Hepatocyte (in vitro differentiated cells): ENCODE results near the gene ZNF598. TPM values are rescaled to one million over a fixed set of nuclear protein-coding genes. Genes with fewer than 3 reads are reported as not detected.

Experiments
- DNase-seq: peaks from one replicate; pipeline ENCODE4 v3.0.0-alpha.2; 2016; ENCODE audit warnings: low spot score
- H2AFZ ChIP-seq: fragments of 200-600 bp; sonication (generic); 2 replicates; pipeline ENCODE4 v1.6.0; 2016; ENCODE audit warnings: antibody characterized with exemption, mild to moderate bottlenecking
- H3K27ac ChIP-seq: fragments of 200-600 bp; sonication (generic); 2 replicates; pipeline ENCODE4 v1.5.1; 2016; ENCODE audit warnings: mild to moderate bottlenecking
- H3K27me3 ChIP-seq: fragments of 200-600 bp; sonication (generic); 2 replicates; pipeline ENCODE4 v1.6.1; 2016
- H3K36me3 ChIP-seq: fragments of 200-600 bp; sonication (generic); replicated peaks from 2 replicates; pipeline ENCODE4 v1.5.1; 2016; ENCODE audit warnings: low read depth; ENCODE audit not compliant: insufficient read depth
- H3K4me1 ChIP-seq: fragments of 200-600 bp; sonication (generic); 2 replicates; pipeline ENCODE4 v1.5.1; 2016; ENCODE audit warnings: mild to moderate bottlenecking, moderate library complexity; ENCODE audit not compliant: insufficient read depth
- H3K4me2 ChIP-seq: fragments of 200-600 bp; sonication (generic); 2 replicates; pipeline ENCODE4 v1.6.0; 2016
- H3K4me3 ChIP-seq: fragments of 200-600 bp; sonication (generic); 2 replicates; pipeline ENCODE4 v1.5.1; 2016; ENCODE audit warnings: mild to moderate bottlenecking
- H3K79me2 ChIP-seq: fragments of 200-600 bp; sonication (generic); 2 replicates; pipeline ENCODE4 v1.6.0; 2017; ENCODE audit warnings: mild to moderate bottlenecking
- H3K9me2 ChIP-seq: fragments of 200-600 bp; sonication (generic); replicated peaks from 2 replicates; pipeline ENCODE4 v1.6.0; 2017; ENCODE audit warnings: mild to moderate bottlenecking; ENCODE audit not compliant: insufficient read depth
- H3K9me3 ChIP-seq: fragments of 200-600 bp; sonication (generic); 2 replicates; pipeline ENCODE4 v1.5.1; 2016; ENCODE audit warnings: low read depth, mild to moderate bottlenecking
- H4K20me1 ChIP-seq: fragments of 200-600 bp; sonication (generic); 2 replicates; pipeline ENCODE4 v1.6.0; 2016; ENCODE audit warnings: mild to moderate bottlenecking; ENCODE audit not compliant: insufficient read depth, poor library complexity, severe bottlenecking
- EZH2 ChIP-seq: fragments of 200-600 bp; sonication (generic); IDR thresholded peaks from 2 replicates; pipeline ENCODE4 v1.6.1; 2016; ENCODE audit warnings: antibody characterized with exemption, mild to moderate bottlenecking, borderline replicate concordance
- EZH2phosphoT487 ChIP-seq: fragments of 200-600 bp; sonication (generic); IDR thresholded peaks from one replicate; pipeline ENCODE4 v1.6.1; 2018; ENCODE audit warnings: antibody characterized with exemption, mild to moderate bottlenecking, low read depth, moderate library complexity; ENCODE audit not compliant: unreplicated experiment, severe bottlenecking
- WGBS: methylation state at CpG from one replicate; pipeline ENCODE4 v1.1.6; 2016; ENCODE audit warnings: low lambda C conversion rate; ENCODE audit errors: missing lambda C conversion rate; 5-methylcytosine and 5-hydroxymethylcytosine counted together
- polyA plus RNA-seq: library from polyadenylated mRNA; unstranded; fragments of >200 nt; fragmentation: Nextera tagmentation; extraction: Ambion mirVana; gene quantifications from 2 replicates; pipeline ENCODE4 v1.2.1, GENCODE V29; 2016
- total RNA-seq: library from RNA; depleted of rRNA; stranded (reverse); fragments of >200 nt; gene quantifications from 2 replicates; pipeline ENCODE4 v1.2.3, GENCODE V29; 2014
- TF ChIP-seq, protein P1 (sequence below): fragments of 200-600 bp; sonication (generic); IDR thresholded peaks from 2 replicates; pipeline ENCODE4 v1.5.1; 2016; ENCODE audit warnings: antibody characterized with exemption, mild to moderate bottlenecking; ENCODE audit not compliant: poor library complexity

ZNF598 gene
- total and polyA plus RNA-seq, 2 experiments from 2014 or later, result 22.8 to 29.5 TPM

DNA sequence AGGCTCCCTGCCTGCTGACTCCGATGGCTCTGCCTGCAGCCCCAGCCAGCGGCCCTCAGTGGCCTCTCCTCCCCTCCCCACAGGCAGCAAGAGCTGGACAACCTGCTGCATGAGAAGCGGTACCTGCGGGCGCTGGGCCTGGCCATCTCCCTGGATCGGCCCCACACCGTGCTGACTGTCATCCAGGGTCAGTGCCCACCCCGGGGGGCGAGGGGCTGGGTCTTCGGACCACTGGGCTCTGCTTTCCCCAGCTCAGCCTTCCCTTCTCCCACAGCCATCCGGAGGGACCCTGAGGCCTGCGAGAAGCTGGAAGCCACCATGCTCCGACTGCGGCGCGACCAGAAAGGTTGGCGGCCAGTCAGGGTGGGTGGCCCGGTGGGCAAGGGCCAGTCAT is 31.7 kb downstream of the ZNF598 start:
- no peaks in the 10 kb centered on the region for H3K9me2 ChIP-seq
- 97% methylated on average over 18 of the region's 18 CpGs for WGBS
- no peak overlapping the region for H3K27ac ChIP-seq
- DNase-seq, result no peak
- TF ChIP-seq, protein P1, sequence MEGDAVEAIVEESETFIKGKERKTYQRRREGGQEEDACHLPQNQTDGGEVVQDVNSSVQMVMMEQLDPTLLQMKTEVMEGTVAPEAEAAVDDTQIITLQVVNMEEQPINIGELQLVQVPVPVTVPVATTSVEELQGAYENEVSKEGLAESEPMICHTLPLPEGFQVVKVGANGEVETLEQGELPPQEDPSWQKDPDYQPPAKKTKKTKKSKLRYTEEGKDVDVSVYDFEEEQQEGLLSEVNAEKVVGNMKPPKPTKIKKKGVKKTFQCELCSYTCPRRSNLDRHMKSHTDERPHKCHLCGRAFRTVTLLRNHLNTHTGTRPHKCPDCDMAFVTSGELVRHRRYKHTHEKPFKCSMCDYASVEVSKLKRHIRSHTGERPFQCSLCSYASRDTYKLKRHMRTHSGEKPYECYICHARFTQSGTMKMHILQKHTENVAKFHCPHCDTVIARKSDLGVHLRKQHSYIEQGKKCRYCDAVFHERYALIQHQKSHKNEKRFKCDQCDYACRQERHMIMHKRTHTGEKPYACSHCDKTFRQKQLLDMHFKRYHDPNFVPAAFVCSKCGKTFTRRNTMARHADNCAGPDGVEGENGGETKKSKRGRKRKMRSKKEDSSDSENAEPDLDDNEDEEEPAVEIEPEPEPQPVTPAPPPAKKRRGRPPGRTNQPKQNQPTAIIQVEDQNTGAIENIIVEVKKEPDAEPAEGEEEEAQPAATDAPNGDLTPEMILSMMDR, result no peak
- TF ChIP-seq EZH2phosphoT487, result no peak
- no peak for TF ChIP-seq EZH2
- no peak overlapping the region for H3K4me3 ChIP-seq
- no peaks in the 10 kb centered on the region for H3K9me3 ChIP-seq
- peaks cover 13% of the 10 kb centered on the region for H3K4me1 ChIP-seq
- peaks cover 13% of the 10 kb centered on the region for H3K79me2 ChIP-seq
- H4K20me1 ChIP-seq, result no peaks in the 10 kb centered on the region
- no peak overlapping the region for H2AFZ ChIP-seq
- no peak overlapping the region for H3K4me2 ChIP-seq
- H3K36me3 ChIP-seq, result no peaks in the 10 kb centered on the region
- H3K27me3 ChIP-seq, result peaks cover 39% of the 10 kb centered on the region

DNA sequence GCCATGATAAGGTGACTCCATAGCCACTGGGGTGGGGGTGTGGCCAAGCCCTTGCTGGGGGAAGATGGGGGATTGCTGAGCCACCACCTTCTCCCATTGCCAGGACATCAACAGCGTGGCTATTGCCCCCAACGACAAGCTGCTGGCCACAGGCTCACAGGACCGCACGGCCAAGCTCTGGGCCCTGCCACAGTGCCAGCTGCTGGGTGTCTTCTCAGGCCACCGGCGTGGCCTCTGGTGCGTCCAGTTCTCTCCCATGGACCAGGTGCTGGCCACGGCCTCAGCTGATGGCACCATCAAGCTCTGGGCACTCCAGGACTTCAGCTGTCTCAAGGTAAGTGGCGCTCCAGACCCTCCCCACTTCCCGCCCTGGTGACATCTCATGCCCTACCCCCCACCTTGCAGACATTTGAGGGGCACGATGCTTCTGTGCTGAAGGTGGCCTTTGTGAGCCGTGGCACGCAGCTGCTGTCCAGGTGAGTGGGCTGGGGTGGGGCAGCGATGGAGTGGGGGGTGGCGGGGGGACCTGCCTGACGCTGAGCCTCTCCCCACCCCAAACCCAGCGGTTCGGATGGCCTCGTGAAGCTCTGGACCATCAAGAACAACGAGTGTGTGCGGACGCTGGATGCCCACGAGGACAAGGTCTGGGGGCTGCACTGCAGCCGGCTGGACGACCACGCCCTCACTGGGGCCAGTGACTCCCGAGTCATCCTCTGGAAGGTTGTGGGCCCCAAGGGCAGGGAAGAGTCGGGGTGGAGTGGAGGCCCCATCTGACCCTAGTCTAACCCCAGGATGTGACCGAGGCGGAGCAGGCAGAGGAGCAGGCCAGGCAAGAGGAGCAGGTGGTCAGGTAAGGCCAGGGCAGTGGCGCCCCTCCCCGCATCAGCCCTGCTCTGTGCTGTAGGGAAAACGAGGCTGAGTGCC is 32.4 kb downstream of the ZNF598 start:
- Histone ChIP-seq H3K36me3 (no peaks in the 10 kb centered on the region), H3K4me1 (peaks cover 16% of the 10 kb centered on the region), H4K20me1 (no peaks in the 10 kb centered on the region), H3K27me3 (peaks cover 37% of the 10 kb centered on the region), H3K4me3 (no peak overlapping the region), H3K27ac (no peak overlapping the region), H3K4me2 (no peak overlapping the region), H2AFZ (no peak overlapping the region), H3K9me3 (no peaks in the 10 kb centered on the region), H3K9me2 (no peaks in the 10 kb centered on the region), H3K79me2 (peaks cover 19% of the 10 kb centered on the region)
- 94% methylated on average over 26 of the region's 33 CpGs for WGBS
- TF ChIP-seq, protein P1, result no peak
- TF ChIP-seq EZH2phosphoT487 (no peak), EZH2 (no peak)
- no peak for DNase-seq

DNA sequence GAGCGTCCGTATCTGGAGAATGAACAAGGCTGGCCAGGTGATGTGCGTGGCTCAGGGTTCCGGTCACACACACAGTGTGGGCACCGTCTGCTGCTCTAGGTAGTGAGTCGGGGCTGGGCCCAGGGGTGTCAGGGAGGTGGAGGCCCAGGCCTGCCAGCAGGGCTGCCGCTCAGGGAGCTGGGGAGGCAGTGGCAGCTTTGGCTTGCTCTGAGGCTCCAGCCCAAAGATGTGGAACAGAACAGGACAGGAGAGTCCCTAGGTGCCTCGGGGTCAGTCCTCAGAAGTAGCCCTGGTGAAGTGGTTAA is 33.5 kb downstream of the ZNF598 start:
- Histone ChIP-seq H3K4me2 (no peak overlapping the region), H4K20me1 (no peaks in the 10 kb centered on the region), H3K4me1 (peaks cover 18% of the 10 kb centered on the region), H3K9me2 (no peaks in the 10 kb centered on the region), H3K27me3 (peaks cover 27% of the 10 kb centered on the region), H2AFZ (no peak overlapping the region), H3K9me3 (no peaks in the 10 kb centered on the region), H3K79me2 (peaks cover 22% of the 10 kb centered on the region), H3K27ac (no peak overlapping the region), H3K4me3 (no peak overlapping the region), H3K36me3 (no peaks in the 10 kb centered on the region)
- no peak for DNase-seq
- no peak for TF ChIP-seq EZH2phosphoT487
- TF ChIP-seq EZH2, result no peak
- TF ChIP-seq, protein P1, result no peak
- over 99% methylated on average over 8 of the region's 8 CpGs for WGBS
